Right cardiac atrium (tissue), 5 donors: ENCODE results near the gene DTWD2. TPM values are rescaled to one million over a fixed set of nuclear protein-coding genes. Genes with fewer than 3 reads are reported as not detected.

ENCODE experiments used
- ATAC-seq, 2 donors: fragments of 200-7000 bp; cut with Tn5 transposase; one replicate each; pipeline versions ENCODE4 v1.8.0 to v1.9.1; 2020; ENCODE audit warnings: moderate library complexity in 2 of 2, mild to moderate bottlenecking in 1 of 2
- DNase-seq, 3 donors: peaks; one replicate each; pipeline ENCODE4 v3.0.0-alpha.2; 2020
- H3K27ac ChIP-seq: one replicate; pipeline ENCODE4 v1.5.1; 2013; ENCODE audit warnings: mild to moderate bottlenecking, low read length, control low read depth, moderate library complexity
- H3K27me3 ChIP-seq: one replicate; pipeline ENCODE4 v1.6.1; 2013; ENCODE audit not compliant: control insufficient read depth, insufficient read depth
- H3K4me1 ChIP-seq: one replicate; pipeline ENCODE4 v1.6.1; 2013; ENCODE audit warnings: low read length; ENCODE audit not compliant: control insufficient read depth, insufficient read depth
- H3K4me3 ChIP-seq: one replicate; pipeline ENCODE4 v1.5.1; 2013; ENCODE audit warnings: low read length, control low read depth
- H3K9me3 ChIP-seq: one replicate; pipeline ENCODE4 v1.6.1; 2013; ENCODE audit warnings: low read length; ENCODE audit not compliant: control insufficient read depth
- WGBS: extraction: QIAGEN DNeasy Blood & Tissue Kit; methylation state at CpG from one replicate; pipeline ENCODE4 v1.1.7; 2013; 5-methylcytosine and 5-hydroxymethylcytosine counted together
- intact Hi-C, 4 donors: fragments of 100-400 bp; cut with DNase I; formaldehyde crosslinking; loops; one replicate each; pipeline versions ENCODE4 v1.11.0 to v1.14.0; 2022 to 2023
- long read RNA-seq, 4 donors: library from polyadenylated mRNA; unstranded; transcript quantifications; one replicate each; pipeline ENCODE4 v2.0.0, GENCODE V29; 2020 to 2021
- polyA plus RNA-seq: library from polyadenylated mRNA; stranded (reverse); fragments of 200-250 nt; gene quantifications from one replicate; pipeline ENCODE4 v1.2.3, GENCODE V29; 2013
- total RNA-seq, 4 donors: library from RNA; stranded (reverse); fragmentation: NEBNext Ultra II Directional; extraction: Animal tissue kit (Norgen Biotek cat#: 25700); gene quantifications; one replicate each; pipeline ENCODE4 v1.2.1, GENCODE V29; 2021
- donor health status: healthy with polysubstance abuse.
- donor health status: DM: no; HTN: yes; CAD: no.
- donor health status: DM: no; HTN: no; CAD: no.
- donor health status: DM: no; HTN: yes; CAD: no; lungs with severe emphysema.
- donor health status: DM: yes; HTN: yes; CAD: no.

Gene DTWD2, protein sequence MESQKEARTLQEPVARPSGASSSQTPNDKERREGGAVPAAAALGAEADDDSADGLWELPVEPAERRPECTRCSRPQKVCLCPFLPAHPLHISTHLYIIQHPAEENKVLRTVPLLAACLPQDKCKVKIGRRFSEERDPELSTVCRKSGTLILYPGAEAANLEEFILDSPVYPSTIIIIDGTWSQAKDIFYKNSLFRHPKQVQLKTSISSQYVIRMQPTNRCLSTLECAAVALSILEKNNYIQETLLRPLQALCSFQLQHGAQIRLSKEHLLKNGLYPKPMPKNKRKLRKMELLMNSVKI
- 10 to 100 TPM in 2 of 4 donors, 1 to 10 TPM in 2; 8.1 to 11.5 (median 9.7) TPM for total RNA-seq
- polyA plus RNA-seq: 6.1 TPM
- long read RNA-seq, donor 1, transcript DTWD2-203 (6 exons, 2,307 nt): major isoform, 10 of 24 reads
- long read RNA-seq, donor 1, partial matches to known transcripts: 6 of 24 reads
- long read RNA-seq, donor 1, other reads (novel, unspliced or antisense): 8 of 24 reads
- long read RNA-seq, donor 2, partial matches to known transcripts: 0 of 5 reads
- long read RNA-seq, donor 2, other reads (novel, unspliced or antisense): 2 of 5 reads
- long read RNA-seq, donor 3, transcript DTWD2-203 (6 exons, 2,307 nt): major isoform, 11 of 30 reads
- long read RNA-seq, donor 3, partial matches to known transcripts: 1 of 30 reads
- long read RNA-seq, donor 3, other reads (novel, unspliced or antisense): 18 of 30 reads
- long read RNA-seq, donor 4, partial matches to known transcripts: 0 of 7 reads
- long read RNA-seq, donor 4, other reads (novel, unspliced or antisense): 5 of 7 reads

DNA sequence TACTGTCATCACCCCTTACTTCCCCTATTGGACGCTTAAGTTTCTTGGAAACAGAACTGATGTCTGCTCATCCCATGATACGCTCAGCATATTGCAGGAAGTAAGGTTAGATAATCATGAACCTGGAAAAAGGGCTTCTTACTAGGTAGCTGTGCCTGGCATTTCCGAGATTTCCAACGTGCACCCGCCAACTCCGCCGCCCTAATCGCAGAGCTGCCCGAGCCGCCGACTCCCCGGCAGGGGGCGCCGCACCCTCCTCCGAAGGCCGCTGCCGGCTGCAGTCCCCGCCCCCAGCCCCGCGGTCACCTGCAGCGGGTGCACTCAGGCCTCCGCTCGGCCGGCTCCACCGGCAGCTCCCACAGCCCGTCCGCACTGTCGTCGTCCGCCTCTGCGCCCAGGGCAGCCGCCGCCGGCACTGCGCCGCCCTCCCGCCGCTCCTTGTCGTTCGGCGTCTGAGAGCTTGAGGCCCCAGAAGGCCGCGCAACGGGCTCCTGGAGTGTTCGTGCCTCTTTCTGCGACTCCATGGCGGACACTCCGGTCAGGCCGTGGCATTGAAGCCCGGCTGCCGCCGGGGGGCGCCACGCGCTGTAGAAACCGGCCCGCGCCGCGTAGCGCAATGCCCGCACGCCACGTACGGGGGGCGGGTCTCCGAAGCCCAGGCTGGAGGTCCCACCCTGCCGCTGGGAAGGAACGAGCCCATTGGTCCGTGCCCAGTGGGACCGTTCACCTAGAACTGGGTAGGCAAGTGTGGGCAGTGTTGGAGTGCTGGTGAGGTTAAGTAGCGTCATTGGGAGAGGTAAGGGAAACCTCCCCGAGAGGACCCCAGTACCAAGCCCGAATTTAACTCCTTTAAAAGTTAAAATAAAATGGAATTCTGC lies at the start of gene DTWD2:
Gene DTWD2, minus strand, starts transcription at position 560 of the 878 bp plus-strand sequence. Its CDS starts 36 bp downstream, at position 524.
- under 1% methylated on average over 74 of the region's 74 CpGs for WGBS
- intact Hi-C loops: loop anchor here in 2 of 4 donors (5.0 kb wide), 1 partner anchor 424 kb away; no protein-coding TSS in a partner anchor

DNA sequence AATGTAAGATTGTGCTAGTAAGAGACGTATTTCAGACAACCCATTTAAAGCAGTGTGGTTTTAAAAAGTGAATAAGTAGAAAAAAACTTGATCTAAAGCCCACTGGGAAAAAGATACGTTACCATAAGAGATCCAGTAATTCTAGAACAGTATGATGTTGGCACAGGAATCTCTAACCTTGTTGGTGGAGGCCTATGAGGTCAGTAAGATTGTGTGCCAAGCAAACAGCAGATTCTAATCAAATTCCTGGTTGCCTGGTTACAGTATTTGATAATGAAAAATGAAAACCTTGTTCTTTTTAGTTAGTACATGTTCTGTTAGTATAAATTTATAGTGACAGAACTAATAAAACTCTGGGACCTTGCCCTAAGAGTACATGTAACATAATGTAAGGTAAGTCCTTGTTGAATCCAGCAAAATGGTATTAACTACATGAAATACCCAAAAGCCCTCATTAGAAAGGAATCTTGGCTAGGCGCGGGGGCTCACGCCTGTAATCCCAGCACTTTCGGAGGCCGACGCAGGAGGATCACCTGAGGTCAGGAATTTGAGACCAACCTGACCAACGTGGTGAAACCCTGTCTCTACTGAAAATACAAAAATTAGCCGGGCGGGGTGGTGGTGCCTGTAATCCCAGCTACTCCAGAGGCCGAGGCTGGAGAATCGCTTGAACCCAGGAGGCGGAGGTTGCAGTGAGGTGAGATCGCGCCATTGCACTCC lies 49.3 kb upstream of the DTWD2 start:
- intact Hi-C loops: no loop called here
- Histone ChIP-seq H3K4me1 (no peaks in the 10 kb centered on the region), H3K4me3 (no peak overlapping the region), H3K27me3 (no peaks in the 10 kb centered on the region), H3K9me3 (no peaks in the 10 kb centered on the region), H3K27ac (no peak overlapping the region)
- no peak for DNase-seq
- WGBS: 90% methylated on average over 16 of the region's 16 CpGs
- ATAC-seq: peak in 1 of 2 donors; percentile 33

More for the DNA sequence above, at the start of gene DTWD2:
- peak within 1 kb of the TSS; percentile 63 for H3K4me3 ChIP-seq
- peak within 1 kb of the TSS; percentile 78 for H3K27ac ChIP-seq
- H3K9me3 ChIP-seq: no peaks in the 10 kb centered on the region
- no peaks in the 10 kb centered on the region for H3K27me3 ChIP-seq
- DNase-seq: peak; percentile 95 to 98 (median 98)
- no peaks in the 10 kb centered on the region for H3K4me1 ChIP-seq
- ATAC-seq: peak; percentile 99 to 100

DNA sequence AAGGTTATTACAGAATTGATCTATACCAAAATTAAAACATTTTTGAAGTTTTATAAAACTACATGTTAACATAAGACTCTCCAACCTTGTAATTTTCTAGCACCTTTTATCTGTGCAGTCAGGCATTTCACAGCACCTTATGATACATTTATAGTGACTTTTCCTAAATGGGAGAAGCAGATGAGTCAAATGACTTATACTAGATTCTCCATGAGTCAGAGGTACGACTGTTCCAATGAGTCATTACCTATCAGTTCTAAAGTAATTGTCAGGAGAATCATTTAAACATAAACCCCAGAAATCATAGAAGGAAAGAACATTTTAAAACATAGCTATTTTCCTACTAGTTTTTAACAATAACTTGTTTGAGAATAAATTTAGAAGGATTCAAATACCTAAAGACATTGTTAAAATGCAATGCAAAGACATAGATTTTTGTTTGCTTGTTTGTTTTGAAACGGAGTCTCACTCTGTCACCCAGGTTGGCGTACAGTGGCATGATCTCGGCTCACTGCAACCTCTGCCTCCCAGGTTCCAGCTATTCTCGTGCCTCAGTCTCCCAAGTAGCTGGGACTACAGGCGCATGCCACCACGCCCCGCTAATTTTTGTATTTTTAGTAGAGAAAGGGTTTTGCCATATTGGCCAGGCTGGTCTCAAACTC lies 47.9 kb upstream of the DTWD2 start:
- DNase-seq (no peak), ATAC-seq (no peak)
- intact Hi-C loops: no loop called here
- no peak overlapping the region for H3K4me3 ChIP-seq
- H3K4me1 ChIP-seq: no peaks in the 10 kb centered on the region
- H3K27me3 ChIP-seq: no peaks in the 10 kb centered on the region
- H3K27ac ChIP-seq: no peak overlapping the region
- no peaks in the 10 kb centered on the region for H3K9me3 ChIP-seq
- WGBS: 85% methylated on average over 8 of the region's 8 CpGs

DNA sequence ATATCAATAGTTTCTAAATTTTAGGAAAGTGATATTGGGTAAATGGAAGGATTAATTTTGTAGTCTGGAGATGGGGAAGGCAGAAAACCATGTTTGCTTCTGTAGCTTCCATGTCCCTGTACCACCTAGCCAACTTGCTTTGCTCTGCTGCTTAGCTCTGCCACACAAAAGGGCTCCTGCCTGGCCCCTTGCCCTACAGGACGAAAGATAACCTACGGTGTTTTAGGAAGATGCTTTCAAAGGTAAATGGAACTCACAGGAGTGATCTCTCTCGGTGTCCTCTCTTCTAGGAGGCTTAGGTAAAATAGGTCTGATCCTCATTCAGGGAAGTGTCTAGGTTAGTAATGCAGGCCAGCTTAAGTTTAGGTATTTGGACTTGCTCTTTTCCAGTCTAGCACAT lies 44.8 kb upstream of the DTWD2 start:
- DNase-seq (no peak), ATAC-seq (no peak)
- Histone ChIP-seq H3K27ac (no peak overlapping the region), H3K9me3 (no peaks in the 10 kb centered on the region), H3K27me3 (no peaks in the 10 kb centered on the region), H3K4me3 (no peak overlapping the region), H3K4me1 (no peaks in the 10 kb centered on the region)
- intact Hi-C loops: no loop called here
- WGBS: 79% methylated on average over 3 of the region's 3 CpGs

DNA sequence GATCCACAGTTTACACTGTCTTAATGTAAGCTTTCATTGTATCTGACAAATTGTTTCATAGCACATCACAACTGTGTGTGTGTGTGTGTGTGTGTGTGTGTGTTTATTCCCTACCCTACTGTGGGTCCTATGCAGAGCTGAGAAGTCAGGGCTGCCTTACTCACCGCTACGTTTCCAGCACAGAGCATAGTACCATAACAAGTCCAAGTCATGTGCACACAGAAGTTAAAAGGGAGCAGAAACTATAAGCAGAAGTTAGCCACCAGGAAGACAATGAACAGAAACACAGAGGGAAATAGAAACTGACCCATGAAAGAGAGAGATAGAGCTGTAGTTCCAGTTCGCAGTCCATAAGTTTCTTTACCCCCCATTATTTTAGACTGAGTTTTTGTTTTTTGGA lies 44.3 kb upstream of the DTWD2 start:
- intact Hi-C loops: no loop called here
- H3K27me3 ChIP-seq: no peaks in the 10 kb centered on the region
- H3K4me3 ChIP-seq: no peak overlapping the region
- WGBS: 80% methylated on average over 3 of the region's 3 CpGs
- no peaks in the 10 kb centered on the region for H3K4me1 ChIP-seq
- no peak for ATAC-seq
- H3K9me3 ChIP-seq: no peaks in the 10 kb centered on the region
- H3K27ac ChIP-seq: no peak overlapping the region
- DNase-seq: no peak

DNA sequence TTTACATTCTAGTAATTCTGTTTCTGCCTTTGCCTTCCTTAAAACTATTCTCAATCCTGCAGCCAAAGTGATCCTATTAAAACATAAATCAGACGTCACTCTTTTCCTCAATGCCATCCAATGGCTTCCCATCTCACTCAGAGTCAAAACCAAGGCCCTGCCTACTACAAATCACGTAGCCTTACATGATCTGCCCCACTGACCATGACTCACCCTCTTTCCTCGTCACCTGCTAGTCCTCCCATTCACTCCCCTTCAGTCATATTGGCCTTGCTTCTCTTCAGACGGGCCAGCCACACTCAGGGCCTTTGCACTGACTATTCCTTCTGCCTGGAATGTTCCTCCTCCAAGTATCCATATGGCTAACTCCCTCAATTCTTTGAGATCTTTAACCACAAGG lies 43.6 kb upstream of the DTWD2 start:
- Histone ChIP-seq H3K9me3 (no peaks in the 10 kb centered on the region), H3K27ac (no peak overlapping the region), H3K27me3 (no peaks in the 10 kb centered on the region), H3K4me3 (no peak overlapping the region), H3K4me1 (no peaks in the 10 kb centered on the region)
- 76% methylated on average over 4 of the region's 4 CpGs for WGBS
- ATAC-seq (no peak), DNase-seq (no peak)
- intact Hi-C loops: no loop called here

DNA sequence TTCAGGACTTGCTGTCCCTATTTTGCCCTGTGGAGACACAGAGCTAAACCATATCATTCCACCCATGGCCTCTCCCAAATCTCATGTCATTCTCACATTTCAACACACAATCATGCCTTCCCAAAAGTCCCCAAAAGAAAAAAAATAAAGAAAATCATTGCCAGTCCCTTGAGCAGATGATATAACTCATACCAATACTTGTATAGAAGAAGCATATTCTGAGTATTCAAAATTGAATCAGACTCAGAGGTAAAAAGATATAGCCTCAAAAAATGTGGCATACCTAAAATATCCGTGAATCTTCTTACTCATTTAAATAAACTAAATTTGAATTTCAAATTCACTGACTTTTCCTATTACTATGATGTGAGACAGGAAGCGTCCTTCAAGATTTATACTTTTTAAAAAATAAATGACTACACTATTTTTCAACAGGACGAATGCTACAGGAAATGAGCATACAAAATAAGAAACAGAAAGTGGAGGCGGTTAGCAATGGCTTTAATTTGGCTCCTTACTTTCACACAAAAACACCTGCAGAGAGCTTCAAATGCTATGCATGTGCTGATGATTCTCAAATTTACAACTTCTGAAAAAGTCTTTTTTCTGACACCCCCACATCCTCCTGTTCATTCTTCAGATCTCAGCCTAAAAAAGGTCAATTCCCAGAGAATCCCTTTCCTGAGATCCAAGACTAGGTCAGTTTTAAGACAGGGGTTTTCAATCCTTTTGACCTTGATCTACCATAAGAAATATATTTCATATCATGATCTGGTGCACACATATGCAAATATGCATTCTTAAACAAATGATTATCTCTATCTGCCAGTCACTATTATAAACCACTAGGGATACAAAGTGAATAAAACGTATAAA lies 42.9 kb upstream of the DTWD2 start:
- Histone ChIP-seq H3K4me3 (no peak overlapping the region), H3K27ac (no peak overlapping the region), H3K27me3 (no peaks in the 10 kb centered on the region), H3K9me3 (no peaks in the 10 kb centered on the region), H3K4me1 (no peaks in the 10 kb centered on the region)
- no peak for DNase-seq
- no peak for ATAC-seq
- WGBS: 67% methylated on average over 5 of the region's 5 CpGs
- intact Hi-C loops: no loop called here

DNA sequence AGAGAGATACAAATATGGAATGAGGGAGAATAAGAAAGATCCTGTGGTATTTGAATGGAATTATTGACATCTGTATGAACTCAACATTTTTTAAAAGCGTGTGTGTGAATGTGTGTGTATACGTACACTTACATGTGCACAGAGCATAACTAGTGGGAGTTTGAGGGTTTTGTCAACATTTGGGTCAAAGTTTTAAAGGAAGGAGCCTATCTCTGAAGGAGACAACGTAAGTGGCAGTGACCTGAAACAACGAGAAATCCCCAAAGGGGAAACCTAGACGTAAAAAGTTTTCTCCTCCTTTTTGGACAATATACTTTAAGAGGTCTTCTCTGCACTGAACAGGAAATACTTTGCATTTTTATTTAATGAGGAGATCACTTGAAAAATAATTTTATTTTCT lies 40.2 kb upstream of the DTWD2 start:
- no peaks in the 10 kb centered on the region for H3K4me1 ChIP-seq
- 57% methylated on average over 5 of the region's 5 CpGs for WGBS
- no peak overlapping the region for H3K4me3 ChIP-seq
- intact Hi-C loops: no loop called here
- DNase-seq: no peak
- no peak for ATAC-seq
- H3K27ac ChIP-seq: no peak overlapping the region
- no peaks in the 10 kb centered on the region for H3K27me3 ChIP-seq
- no peaks in the 10 kb centered on the region for H3K9me3 ChIP-seq

DNA sequence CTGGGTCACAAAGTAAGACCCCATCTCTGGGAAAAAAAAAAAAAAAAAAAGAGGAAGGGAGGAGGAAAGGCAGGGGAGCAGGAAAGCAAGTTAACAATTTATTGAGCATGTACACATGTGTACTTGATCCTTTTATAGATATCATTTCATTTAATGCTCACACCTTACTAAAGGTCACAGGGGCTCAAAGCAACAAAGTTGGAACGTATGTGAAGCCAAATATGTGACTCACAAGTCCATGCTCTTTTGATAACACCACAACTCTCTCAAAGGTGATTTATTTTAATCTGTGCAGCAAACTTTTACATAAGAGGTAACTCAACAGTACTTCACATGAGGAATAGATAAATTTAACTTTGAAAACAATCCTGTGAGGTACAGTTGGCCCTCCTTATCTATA lies 34.4 kb upstream of the DTWD2 start:
- Histone ChIP-seq H3K27me3 (no peaks in the 10 kb centered on the region), H3K4me1 (no peaks in the 10 kb centered on the region), H3K27ac (no peak overlapping the region), H3K9me3 (no peaks in the 10 kb centered on the region), H3K4me3 (no peak overlapping the region)
- no peak for ATAC-seq
- no peak for DNase-seq
- intact Hi-C loops: no loop called here
- 17% methylated on average over 1 of the region's 1 CpG for WGBS
